Measurements from ENCODE around the gene TMEM131.
"Not testable (repeated sequence)": the region's sequence is repeated elsewhere in the genome, so short reads cannot be mapped to it uniquely, and the experiment has no call there.

Gene TMEM131

DNA sequence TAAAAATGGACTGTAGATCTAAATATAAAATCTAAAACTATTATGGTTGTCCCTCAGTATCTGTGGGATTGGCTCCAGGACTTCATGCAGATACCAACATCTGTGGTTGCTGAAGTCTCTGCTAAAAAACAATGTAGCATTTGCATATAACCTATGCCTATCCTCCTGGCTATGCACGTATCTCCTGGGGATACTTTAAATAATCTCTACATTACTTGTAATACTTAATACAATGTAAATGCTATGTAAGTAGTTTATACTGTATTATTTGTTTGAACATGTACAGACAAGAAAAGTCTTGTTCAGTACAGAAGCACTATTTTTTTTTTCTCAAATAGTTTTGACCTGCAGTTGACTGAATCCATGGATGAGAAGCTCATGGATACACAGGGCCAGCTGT is 147.4 kb downstream of the TMEM131 start (continued):
- TF ChIP-seq ZNF221 (tag by site-specific recombination; IDR thresholded peaks at IDR 0.05; ENCODE audit: borderline replicate concordance) (no peak), ZNF791 (tag by site-specific recombination; IDR thresholded peaks at IDR 0.05) (no peak), ZNF354C (tag by site-specific recombination; IDR thresholded peaks at IDR 0.05; ENCODE audit: borderline replicate concordance, low read depth) (no peak)
- TF ChIP-seq, protein P1, sequence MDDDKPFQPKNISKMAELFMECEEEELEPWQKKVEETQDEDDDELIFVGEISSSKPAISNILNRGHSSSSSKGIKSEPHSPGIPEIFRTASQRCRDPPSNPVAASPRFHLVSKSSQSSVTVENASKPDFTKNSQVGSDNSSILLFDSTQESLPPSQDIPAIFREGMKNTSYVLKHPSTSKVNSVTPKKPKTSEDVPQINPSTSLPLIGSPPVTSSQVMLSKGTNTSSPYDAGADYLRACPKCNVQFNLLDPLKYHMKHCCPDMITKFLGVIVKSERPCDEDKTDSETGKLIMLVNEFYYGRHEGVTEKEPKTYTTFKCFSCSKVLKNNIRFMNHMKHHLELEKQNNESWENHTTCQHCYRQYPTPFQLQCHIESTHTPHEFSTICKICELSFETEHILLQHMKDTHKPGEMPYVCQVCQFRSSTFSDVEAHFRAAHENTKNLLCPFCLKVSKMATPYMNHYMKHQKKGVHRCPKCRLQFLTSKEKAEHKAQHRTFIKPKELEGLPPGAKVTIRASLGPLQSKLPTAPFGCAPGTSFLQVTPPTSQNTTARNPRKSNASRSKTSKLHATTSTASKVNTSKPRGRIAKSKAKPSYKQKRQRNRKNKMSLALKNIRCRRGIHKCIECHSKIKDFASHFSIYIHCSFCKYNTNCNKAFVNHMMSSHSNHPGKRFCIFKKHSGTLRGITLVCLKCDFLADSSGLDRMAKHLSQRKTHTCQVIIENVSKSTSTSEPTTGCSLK (tag by site-specific recombination; IDR thresholded peaks at IDR 0.05): no peak
- TF ChIP-seq, protein P2, sequence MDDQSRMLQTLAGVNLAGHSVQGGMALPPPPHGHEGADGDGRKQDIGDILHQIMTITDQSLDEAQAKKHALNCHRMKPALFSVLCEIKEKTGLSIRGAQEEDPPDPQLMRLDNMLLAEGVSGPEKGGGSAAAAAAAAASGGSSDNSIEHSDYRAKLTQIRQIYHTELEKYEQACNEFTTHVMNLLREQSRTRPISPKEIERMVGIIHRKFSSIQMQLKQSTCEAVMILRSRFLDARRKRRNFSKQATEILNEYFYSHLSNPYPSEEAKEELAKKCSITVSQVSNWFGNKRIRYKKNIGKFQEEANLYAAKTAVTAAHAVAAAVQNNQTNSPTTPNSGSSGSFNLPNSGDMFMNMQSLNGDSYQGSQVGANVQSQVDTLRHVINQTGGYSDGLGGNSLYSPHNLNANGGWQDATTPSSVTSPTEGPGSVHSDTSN (CRISPR knock-in tag; IDR thresholded peaks at IDR 0.05): no peak
- TF ChIP-seq, protein P3, sequence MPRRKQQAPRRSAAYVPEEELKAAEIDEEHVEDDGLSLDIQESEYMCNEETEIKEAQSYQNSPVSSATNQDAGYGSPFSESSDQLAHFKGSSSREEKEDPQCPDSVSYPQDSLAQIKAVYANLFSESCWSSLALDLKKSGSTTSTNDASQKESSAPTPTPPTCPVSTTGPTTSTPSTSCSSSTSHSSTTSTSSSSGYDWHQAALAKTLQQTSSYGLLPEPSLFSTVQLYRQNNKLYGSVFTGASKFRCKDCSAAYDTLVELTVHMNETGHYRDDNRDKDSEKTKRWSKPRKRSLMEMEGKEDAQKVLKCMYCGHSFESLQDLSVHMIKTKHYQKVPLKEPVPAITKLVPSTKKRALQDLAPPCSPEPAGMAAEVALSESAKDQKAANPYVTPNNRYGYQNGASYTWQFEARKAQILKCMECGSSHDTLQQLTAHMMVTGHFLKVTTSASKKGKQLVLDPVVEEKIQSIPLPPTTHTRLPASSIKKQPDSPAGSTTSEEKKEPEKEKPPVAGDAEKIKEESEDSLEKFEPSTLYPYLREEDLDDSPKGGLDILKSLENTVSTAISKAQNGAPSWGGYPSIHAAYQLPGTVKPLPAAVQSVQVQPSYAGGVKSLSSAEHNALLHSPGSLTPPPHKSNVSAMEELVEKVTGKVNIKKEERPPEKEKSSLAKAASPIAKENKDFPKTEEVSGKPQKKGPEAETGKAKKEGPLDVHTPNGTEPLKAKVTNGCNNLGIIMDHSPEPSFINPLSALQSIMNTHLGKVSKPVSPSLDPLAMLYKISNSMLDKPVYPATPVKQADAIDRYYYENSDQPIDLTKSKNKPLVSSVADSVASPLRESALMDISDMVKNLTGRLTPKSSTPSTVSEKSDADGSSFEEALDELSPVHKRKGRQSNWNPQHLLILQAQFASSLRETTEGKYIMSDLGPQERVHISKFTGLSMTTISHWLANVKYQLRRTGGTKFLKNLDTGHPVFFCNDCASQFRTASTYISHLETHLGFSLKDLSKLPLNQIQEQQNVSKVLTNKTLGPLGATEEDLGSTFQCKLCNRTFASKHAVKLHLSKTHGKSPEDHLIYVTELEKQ (tag by site-specific recombination; IDR thresholded peaks at IDR 0.05; ENCODE audit: borderline replicate concordance): no peak

DNA sequence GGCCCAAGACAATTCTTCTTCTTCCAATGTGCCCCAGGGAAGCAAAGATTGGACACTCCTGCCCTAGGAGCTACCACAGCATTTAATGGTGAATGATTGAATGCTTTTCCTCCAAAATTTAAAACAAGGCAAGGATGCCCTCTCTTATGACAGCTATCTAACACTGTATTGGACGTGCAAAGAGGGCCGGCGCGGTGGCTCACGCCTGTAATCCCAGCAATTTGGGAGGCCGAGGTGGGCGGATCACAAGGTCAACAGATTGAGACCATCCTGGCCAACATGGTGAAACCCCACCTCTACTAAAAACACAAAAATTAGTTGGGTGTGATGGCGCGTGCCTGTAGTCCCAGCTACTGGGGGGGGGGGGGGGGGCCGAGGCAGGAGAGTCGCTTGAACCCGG is 149.0 kb downstream of the TMEM131 start:
- CTCF ChIA-PET; H3K27ac ChIP-seq (ENCODE audit: extremely low read depth, low read depth, low read length); H3K9me3 ChIP-seq (ENCODE audit: control insufficient read depth, insufficient read depth, low read depth, low read length); H3K4me1 ChIP-seq (ENCODE audit: control insufficient read depth, insufficient read depth, low read length); POLR2A ChIA-PET; H3K4me3 ChIP-seq (ENCODE audit: low read depth, low read length); H3K36me3 ChIP-seq (ENCODE audit: control insufficient read depth in 2 of 2, insufficient read depth in 1 of 2, low read length in 2 of 2): not testable (repeated sequence)

DNA sequence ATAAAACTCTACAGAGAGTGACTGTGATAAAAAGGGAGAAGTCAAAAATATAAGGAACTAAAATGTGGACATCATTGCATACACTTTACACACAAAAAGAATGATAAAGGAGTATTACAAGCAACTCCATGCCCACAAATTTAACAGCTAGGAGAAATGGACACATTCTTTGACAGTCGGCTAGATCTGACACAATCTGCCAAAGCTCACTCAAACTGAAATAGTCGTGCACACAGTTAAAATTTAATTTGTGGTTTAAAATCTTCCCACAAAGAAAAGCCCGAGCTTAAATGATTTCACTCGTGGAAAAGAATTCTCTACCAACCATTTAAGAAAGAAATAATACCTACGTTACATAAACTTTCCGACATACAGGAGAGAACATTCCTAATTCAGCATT is 149.9 kb downstream of the TMEM131 start:
- peaks cover 0 to 12% of the 10 kb centered on the region in 2 experiments; a peak in 1 of 3 replicates for H3K36me3 ChIP-seq (ENCODE audit: control insufficient read depth in 2 of 2, insufficient read depth in 1 of 2, low read length in 2 of 2)
- ChIA-PET CTCF (interaction anchor here (0.6 kb wide), 2 partner anchors 343 to 422 kb away, joined by 3 to 6 read pairs; no protein-coding TSS in a partner anchor), POLR2A (no interaction called here)
- TF ChIP-seq ZNF670 (tag by site-specific recombination; IDR thresholded peaks at IDR 0.05; ENCODE audit: low read depth) (no peak), ZNF529 (tag by site-specific recombination; IDR thresholded peaks at IDR 0.05; ENCODE audit: insufficient replicate concordance) (no peak), YY1 (tag by site-specific recombination; IDR thresholded peaks at IDR 0.05) (no peak), ZBTB1 (tag by site-specific recombination; IDR thresholded peaks at IDR 0.05) (no peak), ZNF146 (tag by site-specific recombination; IDR thresholded peaks at IDR 0.05) (no peak), ZNF658 (tag by site-specific recombination; IDR thresholded peaks at IDR 0.05) (no peak), ZNF426 (tag by site-specific recombination; IDR thresholded peaks at IDR 0.05) (no peak)
- TF ChIP-seq, protein P4, sequence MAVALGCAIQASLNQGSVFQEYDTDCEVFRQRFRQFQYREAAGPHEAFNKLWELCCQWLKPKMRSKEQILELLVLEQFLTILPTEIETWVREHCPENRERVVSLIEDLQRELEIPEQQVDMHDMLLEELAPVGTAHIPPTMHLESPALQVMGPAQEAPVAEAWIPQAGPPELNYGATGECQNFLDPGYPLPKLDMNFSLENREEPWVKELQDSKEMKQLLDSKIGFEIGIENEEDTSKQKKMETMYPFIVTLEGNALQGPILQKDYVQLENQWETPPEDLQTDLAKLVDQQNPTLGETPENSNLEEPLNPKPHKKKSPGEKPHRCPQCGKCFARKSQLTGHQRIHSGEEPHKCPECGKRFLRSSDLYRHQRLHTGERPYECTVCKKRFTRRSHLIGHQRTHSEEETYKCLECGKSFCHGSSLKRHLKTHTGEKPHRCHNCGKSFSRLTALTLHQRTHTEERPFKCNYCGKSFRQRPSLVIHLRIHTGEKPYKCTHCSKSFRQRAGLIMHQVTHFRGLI (tag by site-specific recombination; IDR thresholded peaks at IDR 0.05): no peak
- TF ChIP-seq, protein P5, sequence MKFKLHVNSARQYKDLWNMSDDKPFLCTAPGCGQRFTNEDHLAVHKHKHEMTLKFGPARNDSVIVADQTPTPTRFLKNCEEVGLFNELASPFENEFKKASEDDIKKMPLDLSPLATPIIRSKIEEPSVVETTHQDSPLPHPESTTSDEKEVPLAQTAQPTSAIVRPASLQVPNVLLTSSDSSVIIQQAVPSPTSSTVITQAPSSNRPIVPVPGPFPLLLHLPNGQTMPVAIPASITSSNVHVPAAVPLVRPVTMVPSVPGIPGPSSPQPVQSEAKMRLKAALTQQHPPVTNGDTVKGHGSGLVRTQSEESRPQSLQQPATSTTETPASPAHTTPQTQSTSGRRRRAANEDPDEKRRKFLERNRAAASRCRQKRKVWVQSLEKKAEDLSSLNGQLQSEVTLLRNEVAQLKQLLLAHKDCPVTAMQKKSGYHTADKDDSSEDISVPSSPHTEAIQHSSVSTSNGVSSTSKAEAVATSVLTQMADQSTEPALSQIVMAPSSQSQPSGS (tag by site-specific recombination; IDR thresholded peaks at IDR 0.05; ENCODE audit: low read depth): no peak
- no peak overlapping the region for H3K27ac ChIP-seq (ENCODE audit: extremely low read depth, low read depth, low read length)
- H3K4me3 ChIP-seq (ENCODE audit: low read depth, low read length): no peak overlapping the region
- H3K9me3 ChIP-seq (ENCODE audit: control insufficient read depth, insufficient read depth, low read depth, low read length): no peaks in the 10 kb centered on the region
- no peaks in the 10 kb centered on the region for H3K4me1 ChIP-seq (ENCODE audit: control insufficient read depth, insufficient read depth, low read length)

All from HEK293 (cell line).